ENCODE measurements around the gene TTC23. TPM values are rescaled to one million over a fixed set of nuclear protein-coding genes. Genes with fewer than 3 reads are reported as not detected.

The TTC23 gene
- total and polyA plus RNA-seq, 9 of the 15 experiments (the other 6 are each of a cell fraction or from before 2014, with no cell fraction given), result 0.41 to 4.5 (median 2.5) TPM

GRCh38 chr15:99125061-99125891 lies 124.1 kb downstream of the TTC23 start:
- TF ChIP-seq NRF1 (conservative IDR thresholded peaks at IDR 0.05 in 1 of 2, IDR thresholded peaks at IDR 0.05 in 1 of 2), result peak in 1 of 2 experiments; percentile 32; a peak in 2 of 4 replicates
- no peak for TF ChIP-seq STAG1 (CRISPR knock-in tag; IDR thresholded peaks at IDR 0.05; ENCODE audit: borderline replicate concordance)
- Histone ChIP-seq H3K9ac (ENCODE audit: insufficient read depth in 1 of 2, low read depth in 2 of 2, low read length in 2 of 2) (no peak overlapping the region; a peak in 1 of 4 replicates), H3K9me3 (replicated peaks; ENCODE audit: control insufficient read depth, insufficient read depth, low read depth, low read length) (no peaks in the 10 kb centered on the region), H3K4me1 (replicated peaks in 1 of 2; ENCODE audit: control insufficient read depth in 2 of 2, insufficient read depth in 2 of 2, low read length in 2 of 2) (peaks cover 5 to 25% of the 10 kb centered on the region in 2 experiments; a peak in 3 of 5 replicates), H3K4me2 (ENCODE audit: insufficient read depth, low read length) (no peak overlapping the region; the same call in 1 of the 2 replicates), H2AFZ (ENCODE audit: low read depth, low read length) (no peak overlapping the region), H3K27me3 (ENCODE audit: control insufficient read depth in 2 of 2, insufficient read depth in 2 of 2, low read length in 2 of 2) (peaks cover 6 to 45% of the 10 kb centered on the region in 2 experiments; a peak in 4 of 5 replicates), H3K27ac (ENCODE audit: extremely low read depth, low read depth, low read length) (no peak overlapping the region), H3K9me1 (ENCODE audit: control insufficient read depth, insufficient read depth, low read length) (no peaks in the 10 kb centered on the region), H4K20me1 (replicated peaks; ENCODE audit: control insufficient read depth, insufficient read depth, low read length) (no peaks in the 10 kb centered on the region), H3K79me2 (ENCODE audit: control insufficient read depth, insufficient read depth, low read length) (no peaks in the 10 kb centered on the region), H3K4me3 (no peak overlapping the region), H3K36me3 (ENCODE audit: control insufficient read depth, insufficient read depth, low read length) (no peaks in the 10 kb centered on the region)
- POLR2A ChIA-PET, result interaction anchor here (0.6 to 2.0 kb wide), 6 partner anchors 11 to 365 kb away, joined by 3 to 5 read pairs (median 4); no protein-coding TSS in a partner anchor
- WGBS (ENCODE audit: insufficient coverage, low coverage, missing lambda C conversion rate), result 6% methylated on average over 28 of the region's 29 CpGs
- BruUV-seq (replicated peaks), result no TSS peak
- ATAC-seq (peak; percentile 62), DNase-seq (ENCODE audit: extremely low read depth in 1 of 4, low spot score in 3 of 4) (peak in 1 of 4 experiments; percentile 19), FAIRE-seq (no peak)
- intact Hi-C loops (cut with micrococcal nuclease) (no loop called here), in situ Hi-C loops (cut with MboI) (no loop called here)
- CTCF ChIA-PET (ENCODE audit: low intra/inter-chr PET ratio), result no interaction called here

GRCh38 chr15:99124641-99125040 lies 124.7 kb downstream of the TTC23 start:
- no peak for TF ChIP-seq ZFP30 (CRISPR knock-in tag; IDR thresholded peaks at IDR 0.05; ENCODE audit: borderline replicate concordance)
- no peak for TF ChIP-seq RCOR1 (IDR thresholded peaks at IDR 0.05; ENCODE audit: borderline replicate concordance in 1 of 2, low read depth in 2 of 2, low read length in 2 of 2)
- TF ChIP-seq TRIM24 (IDR thresholded peaks at IDR 0.05), result no peak
- TF ChIP-seq SNIP1 (IDR thresholded peaks at IDR 0.05; ENCODE audit: low read depth), result no peak
- TF ChIP-seq VEZF1 (CRISPR knock-in tag; IDR thresholded peaks at IDR 0.05), result no peak
- TF ChIP-seq RBM39 (optimal IDR thresholded peaks at IDR 0.05; ENCODE audit: low read depth, low read length), result no peak
- TF ChIP-seq MXI1 (IDR thresholded peaks at IDR 0.05; ENCODE audit: low read depth, low read length), result no peak
- TF ChIP-seq KLF1 (tag; IDR thresholded peaks at IDR 0.05), result no peak
- no peak for TF ChIP-seq GTF2A2 (tag; IDR thresholded peaks at IDR 0.05)
- Histone ChIP-seq H3K9me3 (replicated peaks; ENCODE audit: control insufficient read depth, insufficient read depth, low read depth, low read length) (no peaks in the 10 kb centered on the region), H3K9ac (ENCODE audit: insufficient read depth in 1 of 2, low read depth in 2 of 2, low read length in 2 of 2) (peak overlapping the region in 1 of 2 experiments; percentile 28; a peak in 1 of 4 replicates), H3K4me2 (ENCODE audit: insufficient read depth, low read length) (no peak overlapping the region), H2AFZ (ENCODE audit: low read depth, low read length) (no peak overlapping the region), H3K4me1 (replicated peaks in 1 of 2; ENCODE audit: control insufficient read depth in 2 of 2, insufficient read depth in 2 of 2, low read length in 2 of 2) (peaks cover 5 to 25% of the 10 kb centered on the region in 2 experiments; a peak in 3 of 5 replicates), H3K79me2 (ENCODE audit: control insufficient read depth, insufficient read depth, low read length) (no peaks in the 10 kb centered on the region), H3K27ac (ENCODE audit: extremely low read depth, low read depth, low read length) (no peak overlapping the region), H3K9me1 (ENCODE audit: control insufficient read depth, insufficient read depth, low read length) (no peaks in the 10 kb centered on the region), H3K36me3 (ENCODE audit: control insufficient read depth, insufficient read depth, low read length) (no peaks in the 10 kb centered on the region), H3K4me3 (no peak overlapping the region), H3K27me3 (ENCODE audit: control insufficient read depth in 2 of 2, insufficient read depth in 2 of 2, low read length in 2 of 2) (peaks cover 2 to 38% of the 10 kb centered on the region in 2 experiments; a peak in 4 of 5 replicates), H4K20me1 (replicated peaks; ENCODE audit: control insufficient read depth, insufficient read depth, low read length) (no peaks in the 10 kb centered on the region)
- intact Hi-C loops (cut with micrococcal nuclease) (no loop called here), in situ Hi-C loops (cut with MboI) (no loop called here)
- ChIA-PET CTCF (ENCODE audit: low intra/inter-chr PET ratio) (no interaction called here), POLR2A (interaction anchor here (0.7 to 2.0 kb wide), 4 partner anchors 9 to 320 kb away, joined by 3 to 4 read pairs (median 4); no protein-coding TSS in a partner anchor)
- DNase-seq (ENCODE audit: extremely low read depth in 1 of 4, low spot score in 3 of 4) (no peak), ATAC-seq (peak; percentile 23; the same call in 2 of the 3 replicates), FAIRE-seq (no peak)
- 30% methylated on average over 6 of the region's 8 CpGs for WGBS (ENCODE audit: insufficient coverage, low coverage, missing lambda C conversion rate)
- BruUV-seq (replicated peaks), result no TSS peak

Data from K562 (cell line).